A549 (cell line): ENCODE data around the gene TRAF3IP1. TPM values are rescaled to one million over a fixed set of nuclear protein-coding genes. Genes with fewer than 3 reads are reported as not detected.

Experiments used
- ATAC-seq, 2 experiments: fragments of 200-7000 bp in 1 of 2; fragments of >200 bp in 1 of 2; cut with Nextera tagmentation in 1 of 2; cut with Tn5 transposase in 1 of 2; 3 replicates each; pipeline versions ENCODE4 v1.8.0 to v1.9.1; 2018 to 2020; ENCODE audit warnings: mild to moderate bottlenecking in 1 of 2, moderate library complexity in 1 of 2
- CTCF ChIA-PET: fragments of 300-600 bp; sonication (Branson Sonifier 250); formaldehyde crosslinking; extraction: SDS; loops from one replicate; lab custom pipeline; 2021; ENCODE audit warnings: antibody characterized with exemption, inconsistent platforms; lab: Yijun Ruan, JAX
- POLR2A ChIA-PET: fragments of 350-600 bp; formaldehyde crosslinking; extraction: SDS; loops from one replicate; lab custom pipeline; 2021; ENCODE audit warnings: antibody characterized with exemption, inconsistent platforms; lab: Yijun Ruan, JAX
- DNase-seq, 2 experiments: peaks; one replicate each; pipeline versions ENCODE4 v3.0.0 to v3.0.0-alpha.2; 2011 to 2016; ENCODE audit warnings: low read depth in 1 of 2, low spot score in 1 of 2
- FAIRE-seq: peaks from 2 replicates; lab custom pipeline; 2011; peaks lifted over from hg19 to GRCh38; lab: Jason Lieb, UNC
- H3K27ac ChIP-seq, 2 experiments: fragments of >200 bp; sonication (Bioruptor Twin); formaldehyde crosslinking; 3 replicates each; pipeline ENCODE4 v1.5.1; 2016 to 2017
- H3K4me1 ChIP-seq: fragments of >200 bp; sonication (Bioruptor Twin); formaldehyde crosslinking; 3 replicates; pipeline ENCODE4 v1.6.1; 2016
- H3K4me2 ChIP-seq: fragments of >200 bp; sonication (Bioruptor Twin); formaldehyde crosslinking; 3 replicates; pipeline ENCODE4 v1.6.1; 2016
- H3K4me3 ChIP-seq: fragments of >200 bp; sonication (Bioruptor Twin); formaldehyde crosslinking; 3 replicates; pipeline ENCODE4 v1.5.1; 2016
- H3K9me3 ChIP-seq: fragments of >200 bp; sonication (Bioruptor Twin); formaldehyde crosslinking; 3 replicates; pipeline ENCODE4 v1.6.1; 2016
- BCL3 ChIP-seq: fragments of >200 bp; sonication (Bioruptor Twin); formaldehyde crosslinking; IDR thresholded peaks from 3 replicates; pipeline ENCODE4 v1.6.1; 2016
- CBX2 ChIP-seq: fragments of 200-600 bp; sonication (generic); IDR thresholded peaks from 2 replicates; pipeline ENCODE4 v1.6.1; 2016; ENCODE audit warnings: low read depth, mild to moderate bottlenecking, borderline replicate concordance
- CHD4 ChIP-seq: fragments of 200-600 bp; sonication (generic); IDR thresholded peaks from 2 replicates; pipeline ENCODE4 v1.6.1; 2016; ENCODE audit warnings: antibody characterized with exemption, mild to moderate bottlenecking, borderline replicate concordance
- CTCF ChIP-seq: fragments of >200 bp; sonication (Bioruptor Twin); formaldehyde crosslinking; IDR thresholded peaks from 3 replicates; pipeline ENCODE4 v1.5.1; 2016
- EHMT2 ChIP-seq: fragments of 200-600 bp; sonication (generic); IDR thresholded peaks from 2 replicates; pipeline ENCODE4 v1.6.1; 2016; ENCODE audit warnings: antibody characterized with exemption, low read depth, mild to moderate bottlenecking, moderate library complexity
- FOSB ChIP-seq: fragments of 250-450 bp; sonication (Bioruptor Pico); IDR thresholded peaks from 2 replicates; pipeline ENCODE4 v1.5.0; 2020; ENCODE audit warnings: mild to moderate bottlenecking, moderate library complexity
- FOSL2 ChIP-seq, 2 experiments: fragments of 450-650 bp in 1 of 2; fragments of >200 bp in 1 of 2; sonication (Bioruptor Twin) in 1 of 2; formaldehyde crosslinking; IDR thresholded peaks; 2 replicates each; pipeline versions ENCODE4 v1.5.0 to v1.6.1; 2016 to 2020; ENCODE audit warnings: mild to moderate bottlenecking in 1 of 2, moderate library complexity in 1 of 2
- FOXS1 ChIP-seq: fragments of 250-450 bp; sonication (Bioruptor Pico); IDR thresholded peaks from 2 replicates; pipeline ENCODE4 v1.5.0; 2020; ENCODE audit warnings: mild to moderate bottlenecking, moderate library complexity
- GATA3 ChIP-seq: IDR thresholded peaks from 2 replicates; pipeline ENCODE4 v1.6.1; 2012; ENCODE audit warnings: borderline replicate concordance
- HES2 ChIP-seq: fragments of >200 bp; sonication (Bioruptor Twin); formaldehyde crosslinking; IDR thresholded peaks from 2 replicates; pipeline ENCODE4 v1.6.1; 2016
- HEYL ChIP-seq: fragments of 250-450 bp; sonication (Bioruptor Pico); IDR thresholded peaks from 2 replicates; pipeline ENCODE4 v1.8.0; 2021; ENCODE audit warnings: mild to moderate bottlenecking, moderate library complexity
- HOXB13 ChIP-seq: fragments of 250-450 bp; sonication (Bioruptor Pico); IDR thresholded peaks from 2 replicates; pipeline ENCODE4 v1.5.0; 2020; ENCODE audit warnings: low read depth, mild to moderate bottlenecking, moderate library complexity
- JUN ChIP-seq, 2 experiments: fragments of >200 bp; sonication (Bioruptor Twin); formaldehyde crosslinking; IDR thresholded peaks; 2 replicates in 1 of 2; 3 replicates in 1 of 2; pipeline ENCODE4 v1.6.1; 2016 to 2017
- JUNB ChIP-seq: fragments of >200 bp; sonication (Bioruptor Twin); formaldehyde crosslinking; IDR thresholded peaks from 2 replicates; pipeline ENCODE4 v1.6.1; 2016
- KDM1A ChIP-seq: fragments of 200-600 bp; sonication (generic); IDR thresholded peaks from 2 replicates; pipeline ENCODE4 v1.6.1; 2016; ENCODE audit warnings: low read depth, mild to moderate bottlenecking
- KDM5A ChIP-seq: fragments of 200-600 bp; sonication (generic); IDR thresholded peaks from 2 replicates; pipeline ENCODE4 v1.6.1; 2016; ENCODE audit warnings: antibody characterized with exemption, mild to moderate bottlenecking
- MAFK ChIP-seq: fragments of 450-650 bp; IDR thresholded peaks from 2 replicates; pipeline ENCODE4 v1.6.1; 2014; ENCODE audit not compliant: partially characterized antibody
- MAZ ChIP-seq: fragments of 150-350 bp; IDR thresholded peaks from 2 replicates; pipeline ENCODE4 v1.6.1; 2014; ENCODE audit warnings: antibody characterized with exemption, low read depth, low read length, borderline replicate concordance
- MYC ChIP-seq: IDR thresholded peaks from 2 replicates; pipeline ENCODE4 v1.6.1; 2012; ENCODE audit warnings: mild to moderate bottlenecking, inconsistent platforms, low read length, improper control_type of control experiment, borderline replicate concordance
- POLR2A ChIP-seq: IDR thresholded peaks from 2 replicates; pipeline ENCODE4 v1.6.1; 2012; ENCODE audit warnings: mild to moderate bottlenecking, low read length
- POLR2AphosphoS2 ChIP-seq: conservative IDR thresholded peaks from 2 replicates; pipeline ENCODE4 v1.6.1; 2012; ENCODE audit warnings: low read length, improper control_type of control experiment, inconsistent platforms
- RAD21 ChIP-seq, 2 experiments: fragments of >200 bp in 1 of 2; sonication (Bioruptor Twin) in 1 of 2; formaldehyde crosslinking in 1 of 2; IDR thresholded peaks in 1 of 2; conservative IDR thresholded peaks in 1 of 2; 2 replicates in 1 of 2; 3 replicates in 1 of 2; pipeline ENCODE4 v1.6.1; 2012 to 2018; ENCODE audit warnings: inconsistent platforms in 1 of 2
- RCOR1 ChIP-seq: fragments of 150-350 bp; IDR thresholded peaks from 2 replicates; pipeline ENCODE4 v1.6.1; 2014; ENCODE audit warnings: antibody characterized with exemption, low read length, low read depth
- REST ChIP-seq: fragments of 200-600 bp; sonication (generic); IDR thresholded peaks from 2 replicates; pipeline ENCODE4 v1.6.1; 2016; ENCODE audit warnings: antibody characterized with exemption, mild to moderate bottlenecking, moderate library complexity
- RNF2 ChIP-seq: fragments of 200-600 bp; sonication (generic); IDR thresholded peaks from 2 replicates; pipeline ENCODE4 v1.6.1; 2016; ENCODE audit warnings: low read depth, mild to moderate bottlenecking, antibody characterized with exemption, moderate library complexity, borderline replicate concordance
- ZFP36 ChIP-seq: fragments of 450-650 bp; IDR thresholded peaks from 2 replicates; pipeline ENCODE4 v1.6.1; 2014; ENCODE audit warnings: borderline replicate concordance; ENCODE audit not compliant: partially characterized antibody
- WGBS: methylation state at CpG from one replicate; pipeline ENCODE4 v1.1.6; 2017; ENCODE audit errors: missing lambda C conversion rate; 5-methylcytosine and 5-hydroxymethylcytosine counted together
- polyA plus RNA-seq, 4 experiments: library from polyadenylated mRNA; depleted of rRNA in 3 of 4; stranded (reverse); fragments of >200 nt; fragmentation: RNase III in 1 of 4; extraction: RNeasy Plus Mini Kit Qiagen cat#74134 plus additional on column Dnase treatment in 1 of 4; gene quantifications; 2 replicates in 3 of 4; 3 replicates in 1 of 4; pipeline ENCODE4 v1.2.3, GENCODE V29; 2011 to 2017

TRAF3IP1 gene
- polyA plus RNA-seq, 2 of the 4 experiments (the other 2 are of a cell fraction), result 10.6 to 19.2 TPM

- CTCF ChIA-PET, result interaction anchor here (0.9 to 1.6 kb wide), 2 partner anchors 65 to 349 kb away, joined by 3 to 5 read pairs; no protein-coding TSS in a partner anchor
- Histone ChIP-seq H3K27ac (peak overlapping the region; percentile 28 to 62; a peak in 4 of 6 replicates), H3K4me2 (no peak overlapping the region), H3K9me3 (no peaks in the 10 kb centered on the region), H3K4me1 (peaks cover 45% of the 10 kb centered on the region), H3K4me3 (no peak overlapping the region)
- POLR2A ChIA-PET, result no interaction called here
- ATAC-seq (no peak), FAIRE-seq (no peak), DNase-seq (no peak)
- whole genome bisulfite sequencing, result 94% methylated on average over 20 of the region's 20 CpGs
- TF ChIP-seq REST (no peak), POLR2A (no peak), MYC (no peak), HEYL (CRISPR knock-in tag) (no peak), POLR2AphosphoS2 (no peak), FOSB (CRISPR knock-in tag) (no peak), EHMT2 (no peak), JUNB (no peak)
Measured at GRCh38 chr2:238435752-238436096, 115.4 kb downstream of the TRAF3IP1 start.

GRCh38 chr2:238438856-238439849 is 118.8 kb downstream of the TRAF3IP1 start:
- WGBS, result 46% methylated on average over 24 of the region's 24 CpGs
- Histone ChIP-seq H3K4me1 (peaks cover 63% of the 10 kb centered on the region), H3K4me3 (peak overlapping the region; percentile 12; the same call in 2 of the 3 replicates), H3K4me2 (peak overlapping the region; percentile 63), H3K27ac (peak overlapping the region; percentile 85 to 87), H3K9me3 (no peaks in the 10 kb centered on the region)
- ChIA-PET POLR2A (no interaction called here), CTCF (interaction anchor here (0.8 to 2.1 kb wide), 4 partner anchors 12 to 183 kb away, joined by 3 to 10 read pairs (median 4); no protein-coding TSS in a partner anchor)
- ATAC-seq (peak; percentile 90 to 92), DNase-seq (peak; percentile 55 to 91), FAIRE-seq (no peak)
- TF ChIP-seq CHD4 (no peak), HEYL (CRISPR knock-in tag) (0 out of 2 replicates have a peak, but pooled peaks have one; percentile 40), RCOR1 (no peak), MAFK (no peak), KDM5A (no peak), MAZ (no peak), RAD21 (conservative IDR thresholded peaks at IDR 0.05 in 1 of 2, IDR thresholded peaks at IDR 0.05 in 1 of 2) (peak in 1 of 2 experiments; percentile 33; a peak in 1 of 5 replicates), EHMT2 (no peak), CTCF (no peak), GATA3 (peak; percentile 87; the same call in 1 of the 2 replicates), FOXS1 (CRISPR knock-in tag) (no peak), BCL3 (peak; percentile 37; the same call in 1 of the 3 replicates), JUN (IDR thresholded peaks at IDR 0.05) (peak; percentile 75 to 91; a peak in 4 of 5 replicates), HOXB13 (no peak), HES2 (0 out of 2 replicates have a peak, but pooled peaks have one; percentile 7), RNF2 (no peak), JUNB (peak; percentile 87), FOSL2 (IDR thresholded peaks at IDR 0.05) (peak; percentile 87), FOSL2 (CRISPR knock-in tag; IDR thresholded peaks at IDR 0.05) (peak; percentile 82), KDM1A (no peak), ZFP36 (no peak), CBX2 (no peak)
